RWPE2 (cell line): Measurements from ENCODE around the gene ATXN7.

Source experiments
- ATAC-seq: fragments of 200-7000 bp; cut with Tn5 transposase; 3 replicates; pipeline ENCODE4 v1.9.1; 2021; ENCODE audit warnings: low read depth
- DNase-seq: peaks from one replicate; pipeline ENCODE4 v3.0.0-alpha.2; 2020; ENCODE audit warnings: low spot score
- H3K27ac ChIP-seq: fragments of 450-650 bp; 2 replicates; pipeline ENCODE4 v1.5.1; 2017; ENCODE audit warnings: mild to moderate bottlenecking; ENCODE audit not compliant: poor library complexity, severe bottlenecking
- H3K27me3 ChIP-seq: fragments of 250-450 bp; sonication (Bioruptor Pico); 2 replicates; pipeline ENCODE4 v1.5.1; 2021; ENCODE audit warnings: mild to moderate bottlenecking, moderate library complexity; ENCODE audit not compliant: insufficient read depth, poor library complexity, severe bottlenecking
- H3K36me3 ChIP-seq: fragments of 250-450 bp; sonication (Bioruptor Pico); 2 replicates; pipeline ENCODE4 v1.5.1; 2020; ENCODE audit warnings: low read depth, mild to moderate bottlenecking, moderate library complexity
- H3K4me1 ChIP-seq: fragments of 250-450 bp; sonication (Bioruptor Pico); 2 replicates; pipeline ENCODE4 v1.5.1; 2021; ENCODE audit warnings: mild to moderate bottlenecking, moderate library complexity; ENCODE audit not compliant: insufficient read depth, poor library complexity, severe bottlenecking
- H3K4me3 ChIP-seq: fragments of 250-450 bp; sonication (Bioruptor Pico); 2 replicates; pipeline ENCODE4 v1.5.1; 2021; ENCODE audit warnings: mild to moderate bottlenecking, moderate library complexity; ENCODE audit not compliant: severe bottlenecking
- H3K9me3 ChIP-seq: fragments of 250-450 bp; sonication (Bioruptor Pico); 2 replicates; pipeline ENCODE4 v1.5.1; 2021; ENCODE audit warnings: mild to moderate bottlenecking, moderate library complexity; ENCODE audit not compliant: severe bottlenecking
- CTCF ChIP-seq: fragments of 450-650 bp; IDR thresholded peaks from one replicate; pipeline ENCODE4 v1.5.1; 2017; ENCODE audit warnings: mild to moderate bottlenecking, moderate library complexity; ENCODE audit not compliant: poor library complexity, severe bottlenecking

ATXN7 gene

GRCh38 chr3:63863150-63864007, at the start of gene ATXN7, which contains the start of gene THOC7:
Gene ATXN7 (plus strand): TSS chr3:63863867. CDS start chr3:63912599, 48,732 bp downstream.
Gene THOC7 (minus strand): TSS chr3:63863805. CDS start chr3:63863790, 15 bp downstream.
- DNase-seq (peak; percentile 60), ATAC-seq (peak; percentile 75)
- Histone ChIP-seq H3K9me3 (no peaks in the 10 kb centered on the region), H3K27ac (peak within 1 kb of the TSS; percentile 70), H3K36me3 (peaks cover 6% of the 10 kb centered on the region), H3K4me1 (peaks cover 7% of the 10 kb centered on the region), H3K4me3 (peak within 1 kb of the TSS; percentile 96), H3K27me3 (no peaks in the 10 kb centered on the region)
- TF ChIP-seq CTCF, result no peak

- no peak for DNase-seq
- ATAC-seq, result no peak
Measured at GRCh38 chr3:63814237-63814636, 49.4 kb upstream of the ATXN7 start.

GRCh38 chr3:63817225-63817624, 46.4 kb upstream of the ATXN7 start:
- Histone ChIP-seq H3K27me3 (no peaks in the 10 kb centered on the region), H3K4me1 (no peaks in the 10 kb centered on the region), H3K4me3 (no peak overlapping the region), H3K36me3 (no peaks in the 10 kb centered on the region), H3K27ac (no peak overlapping the region), H3K9me3 (no peaks in the 10 kb centered on the region)
- no peak for TF ChIP-seq CTCF
- DNase-seq, result no peak
- no peak for ATAC-seq

More at GRCh38 chr3:63814237-63814636, 49.4 kb upstream of the ATXN7 start:
- Histone ChIP-seq H3K27ac (no peak overlapping the region), H3K36me3 (no peaks in the 10 kb centered on the region), H3K4me1 (peaks cover 11% of the 10 kb centered on the region), H3K9me3 (no peaks in the 10 kb centered on the region), H3K4me3 (no peak overlapping the region), H3K27me3 (no peaks in the 10 kb centered on the region)
- TF ChIP-seq CTCF, result no peak

GRCh38 chr3:63818282-63819150, 45.2 kb upstream of the ATXN7 start:
- peak; percentile 91 for TF ChIP-seq CTCF
- peak; percentile 58; the same call in 2 of the 3 replicates for ATAC-seq
- no peak for DNase-seq
- Histone ChIP-seq H3K27ac (no peak overlapping the region), H3K36me3 (no peaks in the 10 kb centered on the region), H3K27me3 (no peaks in the 10 kb centered on the region), H3K4me3 (no peak overlapping the region), H3K4me1 (no peaks in the 10 kb centered on the region), H3K9me3 (no peaks in the 10 kb centered on the region)
